Omental fat pad (tissue), 4 donors: Measurements from ENCODE around the gene HEATR9. TPM values are rescaled to one million over a fixed set of nuclear protein-coding genes. Genes with fewer than 3 reads are reported as not detected.
"Not testable (repeated sequence)": the region's sequence is repeated elsewhere in the genome, so short reads cannot be mapped to it uniquely, and the experiment has no call there.

ENCODE experiments used
- ATAC-seq: fragments of 150-250 bp; one replicate; pipeline ENCODE4 v1.9.1; 2016; ENCODE audit warnings: mild to moderate bottlenecking, moderate library complexity; ENCODE audit not compliant: low FRiP score
- DNase-seq: peaks from one replicate; pipeline ENCODE4 v3.0.0-alpha.2; 2019; ENCODE audit warnings: low spot score
- CTCF ChIP-seq, 3 donors: fragments of 450-650 bp; IDR thresholded peaks; one replicate each; pipeline ENCODE4 v1.5.1; 2016 to 2017; ENCODE audit warnings: antibody characterized with exemption in 3 of 3, mild to moderate bottlenecking in 3 of 3, moderate library complexity in 2 of 3
- total RNA-seq, 4 donors: library from RNA; depleted of rRNA; stranded (reverse); fragments of >200 nt; gene quantifications; one replicate each; pipeline ENCODE4 v1.1.0, GENCODE V29; 2016

The HEATR9 gene
- total RNA-seq, 4 donors from 2014 or later = not detected

- no peak for ATAC-seq
- no peak for TF ChIP-seq CTCF (IDR thresholded peaks at IDR 0.05)
These were observed 33.0 kb upstream of the HEATR9 start for GRCh38 chr17:35901631-35902175.

GRCh38 chr17:35900708-35901480, 32.2 kb upstream of the HEATR9 start:
- TF ChIP-seq CTCF (IDR thresholded peaks at IDR 0.05) = no peak
- ATAC-seq (no peak), DNase-seq (no peak)

More at GRCh38 chr17:35901631-35902175, 33.0 kb upstream of the HEATR9 start:
- no peak for DNase-seq

DNA sequence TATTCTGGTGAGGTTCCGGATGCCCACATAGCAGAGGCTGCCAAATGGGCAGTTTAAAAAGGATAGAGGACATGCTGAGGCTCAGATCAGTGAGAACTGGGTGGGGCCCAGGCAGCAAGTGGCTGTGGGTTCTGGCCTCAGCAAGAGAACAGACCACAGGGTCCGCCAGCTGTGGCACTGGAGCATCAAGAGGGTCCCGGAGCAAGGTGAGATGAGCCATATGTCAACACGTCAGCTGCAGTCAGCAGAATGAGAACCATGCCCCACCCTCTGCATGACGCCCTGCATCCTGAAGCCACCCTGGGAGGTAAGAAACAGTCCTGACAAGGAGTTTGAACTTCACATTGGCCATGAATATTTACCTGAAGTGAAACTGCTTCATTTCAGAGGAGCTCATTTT, 31.6 kb upstream of the HEATR9 start:
- no peak for DNase-seq
- no peak for ATAC-seq
- TF ChIP-seq CTCF (IDR thresholded peaks at IDR 0.05) = no peak

DNA sequence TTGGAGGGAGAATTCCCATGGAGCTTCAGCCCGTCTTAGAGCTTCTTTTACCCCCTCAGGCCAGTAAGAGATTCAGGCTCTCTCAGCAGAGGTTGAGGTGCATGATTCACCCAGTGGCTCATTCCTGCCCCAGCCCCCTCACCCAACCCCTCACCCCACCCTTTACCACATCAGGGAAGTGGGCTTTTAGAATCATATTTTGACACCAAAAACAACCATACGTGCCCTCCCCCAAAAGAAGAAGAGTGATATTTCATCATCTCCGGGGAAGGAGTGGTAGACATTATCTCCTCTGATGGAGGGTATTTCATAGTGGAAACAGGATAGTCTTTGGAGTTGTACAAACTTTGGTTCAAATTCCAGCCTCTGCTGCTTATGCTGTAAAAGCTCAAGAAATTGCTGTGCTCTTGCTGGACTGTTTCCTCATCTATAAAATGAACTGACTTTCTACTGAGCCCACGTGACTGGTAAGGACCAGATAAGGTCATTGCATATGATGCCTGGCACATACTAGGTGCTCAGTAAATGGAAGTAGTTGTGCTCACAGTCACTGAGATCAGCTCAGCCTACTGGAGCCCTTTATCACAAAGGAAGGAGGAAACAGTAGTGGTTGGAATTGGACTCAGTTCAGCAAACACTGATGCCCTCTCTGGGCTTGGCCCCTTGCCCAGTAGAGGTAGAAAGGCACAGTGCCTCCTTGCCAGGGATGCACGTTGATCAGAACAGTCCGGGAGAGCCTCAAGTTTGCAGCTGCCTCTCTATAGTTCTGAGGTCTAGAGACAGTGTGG, 29.8 kb upstream of the HEATR9 start:
- ATAC-seq (no peak), DNase-seq (no peak)
- TF ChIP-seq CTCF (IDR thresholded peaks at IDR 0.05) = no peak

GRCh38 chr17:35897772-35898171, 29.1 kb upstream of the HEATR9 start:
- DNase-seq, ATAC-seq: not testable (repeated sequence)

GRCh38 chr17:35895636-35896587, 27.2 kb upstream of the HEATR9 start:
- ATAC-seq (no peak), DNase-seq (no peak)

More at GRCh38 chr17:35895636-35896587, 27.2 kb upstream of the HEATR9 start:
- TF ChIP-seq CTCF (IDR thresholded peaks at IDR 0.05) = no peak
